ENCODE measurements around the gene GNG8. TPM values are rescaled to one million over a fixed set of nuclear protein-coding genes. Genes with fewer than 3 reads are reported as not detected.

GNG8 gene
- total RNA-seq, 1 donor, result not detected

DNA sequence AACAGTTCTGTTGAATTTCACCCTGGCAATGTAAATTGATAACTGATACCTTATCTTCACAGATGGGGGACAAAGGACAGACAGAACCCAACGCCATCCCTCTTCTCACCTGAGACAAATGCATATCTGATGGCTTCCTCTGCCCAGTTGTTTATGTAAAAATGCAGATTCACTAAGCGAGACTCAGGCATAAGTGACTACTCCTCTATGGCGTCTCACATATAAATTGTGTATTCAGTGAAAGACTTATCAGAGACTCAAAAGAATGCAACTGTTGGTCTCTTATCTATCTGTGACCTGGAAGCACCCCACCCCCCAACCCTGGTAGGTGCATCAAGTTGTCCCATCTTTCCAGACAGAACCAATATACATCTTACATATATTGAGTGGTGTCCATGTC, 48.1 kb downstream of the GNG8 start:
- no peaks in the 10 kb centered on the region for H3K4me1 ChIP-seq (ENCODE audit: insufficient read depth, low read length)
- H2AFZ ChIP-seq (ENCODE audit: low read length), result no peak overlapping the region
- H3K4me2 ChIP-seq (ENCODE audit: insufficient read depth, low read length), result no peak overlapping the region
- TF ChIP-seq, protein P1, sequence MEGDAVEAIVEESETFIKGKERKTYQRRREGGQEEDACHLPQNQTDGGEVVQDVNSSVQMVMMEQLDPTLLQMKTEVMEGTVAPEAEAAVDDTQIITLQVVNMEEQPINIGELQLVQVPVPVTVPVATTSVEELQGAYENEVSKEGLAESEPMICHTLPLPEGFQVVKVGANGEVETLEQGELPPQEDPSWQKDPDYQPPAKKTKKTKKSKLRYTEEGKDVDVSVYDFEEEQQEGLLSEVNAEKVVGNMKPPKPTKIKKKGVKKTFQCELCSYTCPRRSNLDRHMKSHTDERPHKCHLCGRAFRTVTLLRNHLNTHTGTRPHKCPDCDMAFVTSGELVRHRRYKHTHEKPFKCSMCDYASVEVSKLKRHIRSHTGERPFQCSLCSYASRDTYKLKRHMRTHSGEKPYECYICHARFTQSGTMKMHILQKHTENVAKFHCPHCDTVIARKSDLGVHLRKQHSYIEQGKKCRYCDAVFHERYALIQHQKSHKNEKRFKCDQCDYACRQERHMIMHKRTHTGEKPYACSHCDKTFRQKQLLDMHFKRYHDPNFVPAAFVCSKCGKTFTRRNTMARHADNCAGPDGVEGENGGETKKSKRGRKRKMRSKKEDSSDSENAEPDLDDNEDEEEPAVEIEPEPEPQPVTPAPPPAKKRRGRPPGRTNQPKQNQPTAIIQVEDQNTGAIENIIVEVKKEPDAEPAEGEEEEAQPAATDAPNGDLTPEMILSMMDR (IDR thresholded peaks at IDR 0.05; ENCODE audit: extremely low read depth, low read depth, low read length), result no peak
- H3K27ac ChIP-seq (ENCODE audit: low read depth, low read length), result no peak overlapping the region
- H3K9me3 ChIP-seq (ENCODE audit: low read depth, low read length), result no peaks in the 10 kb centered on the region
- H3K27me3 ChIP-seq (ENCODE audit: insufficient read depth, low read length), result no peaks in the 10 kb centered on the region
- no peaks in the 10 kb centered on the region for H3K36me3 ChIP-seq (ENCODE audit: insufficient read depth, low read length)
- no peaks in the 10 kb centered on the region for H3K79me2 ChIP-seq (ENCODE audit: insufficient read depth, low read length)
- DNase-seq (ENCODE audit: insufficient read length, low spot score, missing footprints), result no peak
- H4K20me1 ChIP-seq (ENCODE audit: insufficient read depth, low read length), result no peaks in the 10 kb centered on the region
- no peak overlapping the region for H3K4me3 ChIP-seq (ENCODE audit: insufficient read depth, low read length)

DNA sequence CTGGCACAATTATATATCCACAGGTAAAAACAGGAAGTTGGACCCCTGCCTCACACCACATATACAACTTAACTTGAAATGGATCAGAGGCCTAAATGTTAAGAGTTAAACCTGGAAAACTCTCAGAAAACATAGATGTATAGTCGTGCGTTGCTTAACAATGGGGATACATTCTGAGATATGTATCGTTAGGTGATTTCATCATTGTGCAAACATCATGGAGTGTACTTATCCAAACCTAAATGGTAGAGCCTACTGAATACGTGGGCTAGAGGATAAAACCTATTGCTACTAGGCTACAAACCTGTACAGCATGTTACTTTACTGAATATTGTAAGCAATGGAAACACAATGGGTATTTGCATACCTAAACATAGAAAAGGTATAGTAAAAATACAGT, 49.7 kb downstream of the GNG8 start:
- no peaks in the 10 kb centered on the region for H3K4me1 ChIP-seq (ENCODE audit: insufficient read depth, low read length)

DNA sequence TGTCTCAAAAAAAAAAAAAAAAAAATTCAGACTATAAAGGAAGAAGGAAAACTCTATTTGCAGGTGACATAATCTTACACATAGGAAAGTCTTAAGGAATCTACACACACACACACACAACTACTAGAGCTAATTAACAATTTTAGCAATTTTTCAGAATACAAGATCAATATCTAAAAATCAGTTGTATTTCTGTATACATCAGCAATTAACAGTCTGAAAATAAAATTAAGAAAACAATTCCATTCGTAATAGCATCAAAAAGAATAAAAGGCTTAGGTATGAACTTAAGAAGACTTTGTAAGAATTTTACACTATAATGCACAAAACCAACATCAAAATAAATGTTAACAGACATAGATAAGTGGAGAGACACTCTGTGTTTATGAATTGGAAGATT, 50.5 kb downstream of the GNG8 start:
- Histone ChIP-seq H2AFZ (ENCODE audit: low read length) (no peak overlapping the region), H3K36me3 (ENCODE audit: insufficient read depth, low read length) (no peaks in the 10 kb centered on the region), H3K79me2 (ENCODE audit: insufficient read depth, low read length) (no peaks in the 10 kb centered on the region), H4K20me1 (ENCODE audit: insufficient read depth, low read length) (no peaks in the 10 kb centered on the region), H3K27ac (ENCODE audit: low read depth, low read length) (no peak overlapping the region), H3K27me3 (ENCODE audit: insufficient read depth, low read length) (no peaks in the 10 kb centered on the region), H3K4me3 (ENCODE audit: insufficient read depth, low read length) (no peak overlapping the region), H3K4me2 (ENCODE audit: insufficient read depth, low read length) (no peak overlapping the region), H3K4me1 (ENCODE audit: insufficient read depth, low read length) (no peaks in the 10 kb centered on the region), H3K9me3 (ENCODE audit: low read depth, low read length) (no peaks in the 10 kb centered on the region)
- TF ChIP-seq, protein P1 (IDR thresholded peaks at IDR 0.05; ENCODE audit: extremely low read depth, low read depth, low read length), result no peak
- DNase-seq (ENCODE audit: insufficient read length, low spot score, missing footprints), result no peak

More for the DNA sequence above, 49.7 kb downstream of the GNG8 start:
- Histone ChIP-seq H3K27ac (ENCODE audit: low read depth, low read length) (no peak overlapping the region), H4K20me1 (ENCODE audit: insufficient read depth, low read length) (no peaks in the 10 kb centered on the region), H2AFZ (ENCODE audit: low read length) (no peak overlapping the region), H3K4me2 (ENCODE audit: insufficient read depth, low read length) (no peak overlapping the region), H3K27me3 (ENCODE audit: insufficient read depth, low read length) (no peaks in the 10 kb centered on the region), H3K79me2 (ENCODE audit: insufficient read depth, low read length) (no peaks in the 10 kb centered on the region), H3K4me3 (ENCODE audit: insufficient read depth, low read length) (no peak overlapping the region), H3K36me3 (ENCODE audit: insufficient read depth, low read length) (no peaks in the 10 kb centered on the region), H3K9me3 (ENCODE audit: low read depth, low read length) (no peaks in the 10 kb centered on the region)
- no peak for DNase-seq (ENCODE audit: insufficient read length, low spot score, missing footprints)
- TF ChIP-seq, protein P1 (IDR thresholded peaks at IDR 0.05; ENCODE audit: extremely low read depth, low read depth, low read length), result no peak

Other genes starting within 250 kb of the GNG8 start
- gene CCDC8, start 222.6 kb downstream of the GNG8 start, total RNA-seq, result 17.4 and 22.1 TPM in 2 replicates
- under 0.01 and 0.36 TPM in 2 replicates for gene PNMA8C, start 207.3 kb downstream of the GNG8 start, total RNA-seq
- gene PNMA8A, start 164.6 kb downstream of the GNG8 start, total RNA-seq, result 2.1 and 2.2 TPM in 2 replicates
- 0.72 and 1.2 TPM in 2 replicates for gene PNMA8B, start 140.3 kb downstream of the GNG8 start, total RNA-seq
- gene CALM3, start 34.9 kb downstream of the GNG8 start, total RNA-seq, result 105 and 124 TPM in 2 replicates
- 2.5 and 2.9 TPM in 2 replicates for gene PTGIR, start 11.1 kb downstream of the GNG8 start, total RNA-seq
- 1.8 and 3.5 TPM in 2 replicates for gene DACT3, start 25.0 kb upstream of the GNG8 start, total RNA-seq
- 9.0 and 9.4 TPM in 2 replicates for gene PRKD2, start 80.9 kb upstream of the GNG8 start, total RNA-seq
- 18.0 and 18.5 TPM in 2 replicates for gene FKRP, start 109.9 kb upstream of the GNG8 start, total RNA-seq
- 56.3 and 56.5 TPM in 2 replicates for gene STRN4, start 110.2 kb upstream of the GNG8 start, total RNA-seq
- 274 and 354 TPM in 2 replicates for gene SLC1A5, start 152.4 kb upstream of the GNG8 start, total RNA-seq
- gene AP2S1, start 214.6 kb upstream of the GNG8 start, total RNA-seq, result 117 and 136 TPM in 2 replicates
- gene ARHGAP35, start 224.8 kb upstream of the GNG8 start, total RNA-seq, result 76.0 and 82.2 TPM in 2 replicates